HEK293 (cell line): Measurements from ENCODE around the gene STX1B.

Source experiments
- ZBTB7A ChIP-seq: fragments of 450-650 bp; formaldehyde crosslinking; IDR thresholded peaks from 2 replicates; pipeline ENCODE4 v1.5.1; 2016; ENCODE audit warnings: low read depth, missing biosample characterization, missing genetic modification characterization
- ZFP3 ChIP-seq: fragments of 450-650 bp; formaldehyde crosslinking; IDR thresholded peaks from 2 replicates; pipeline ENCODE4 v1.5.1; 2016; ENCODE audit warnings: low read depth, missing biosample characterization, missing genetic modification characterization
- ZNF324 ChIP-seq: fragments of 450-650 bp; formaldehyde crosslinking; IDR thresholded peaks from 2 replicates; pipeline ENCODE4 v1.5.1; 2016; ENCODE audit warnings: missing biosample characterization, missing genetic modification characterization

DNA sequence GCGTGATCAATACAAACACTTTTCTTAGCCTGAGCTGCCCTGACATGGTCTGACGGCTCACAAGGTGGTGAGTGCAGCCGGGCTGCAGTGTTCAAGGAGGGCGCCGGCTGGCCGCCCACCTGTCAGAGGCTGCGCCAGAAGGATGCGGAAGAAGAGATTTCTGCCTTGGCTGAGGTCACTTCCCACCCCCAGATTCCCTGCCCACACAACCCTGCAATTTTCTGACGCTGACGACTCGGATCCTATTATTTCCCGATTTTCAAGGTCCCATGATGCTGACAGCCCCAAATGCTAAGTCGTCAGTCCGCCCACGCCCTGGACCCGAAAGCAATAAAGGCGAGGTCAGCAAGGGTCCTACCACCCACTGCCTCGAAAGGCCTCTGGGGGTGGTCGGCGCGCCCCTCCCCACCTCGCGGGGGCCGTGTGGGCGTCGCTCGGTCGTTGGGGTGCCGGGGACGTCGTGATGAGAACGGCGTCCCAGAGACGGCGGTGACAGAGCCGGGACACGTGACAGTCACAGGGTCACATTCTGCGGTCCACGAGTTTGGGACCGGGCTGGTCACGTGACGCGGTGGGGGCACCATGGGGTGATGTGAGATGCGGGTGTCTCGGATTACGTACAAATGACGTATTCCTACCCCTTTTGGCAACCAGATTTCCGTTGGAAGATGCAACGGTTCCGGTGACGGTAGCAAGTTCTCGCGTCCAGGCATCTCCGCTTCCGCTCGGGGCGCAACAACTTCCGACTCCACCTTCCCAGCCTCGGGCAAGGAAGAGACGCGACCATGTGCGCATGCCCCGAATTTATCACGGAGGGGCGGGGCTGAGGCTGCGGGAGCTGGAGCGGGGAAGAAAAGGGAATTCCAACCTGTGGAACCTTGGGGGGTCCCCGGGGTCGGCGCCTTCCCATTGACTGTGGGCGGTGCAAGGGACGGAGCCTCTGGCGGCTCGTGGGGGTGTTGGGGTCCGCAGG is 22.6 kb upstream of the STX1B start, which contains the start of gene STX4:
- TF ChIP-seq ZNF324 (tag by site-specific recombination) = peak; percentile 99
- TF ChIP-seq ZFP3 = no peak
- TF ChIP-seq ZBTB7A = peak; percentile 89; the same call in 1 of the 2 replicates
